DOHH2 (cell line): ENCODE data around the gene RBCK1.

Source experiments
- H3F3A ChIP-seq: fragments of 200-600 bp; sonication (generic), shearing (Covaris generic); 2 replicates; pipeline ENCODE4 v1.6.0; 2016; ENCODE audit warnings: antibody characterized with exemption, mild to moderate bottlenecking; ENCODE audit not compliant: control insufficient read depth, insufficient read depth
- H3K27ac ChIP-seq: fragments of 200-600 bp; sonication (generic); 2 replicates; pipeline ENCODE4 v1.5.1; 2014; ENCODE audit warnings: low read depth, mild to moderate bottlenecking, low read length, moderate library complexity
- H3K27me3 ChIP-seq: fragments of 200-600 bp; sonication (generic); 2 replicates; pipeline ENCODE4 v1.6.1; 2014; ENCODE audit warnings: mild to moderate bottlenecking, low read length, mixed read lengths; ENCODE audit not compliant: control insufficient read depth
- H3K36me3 ChIP-seq: fragments of 200-600 bp; sonication (generic); 2 replicates; pipeline ENCODE4 v1.6.1; 2014; ENCODE audit warnings: mild to moderate bottlenecking, low read length, moderate library complexity, mixed read lengths; ENCODE audit not compliant: control insufficient read depth
- H3K4me1 ChIP-seq: fragments of 200-600 bp; sonication (generic); 2 replicates; pipeline ENCODE4 v1.6.1; 2014; ENCODE audit warnings: mild to moderate bottlenecking, low read length, mixed read lengths; ENCODE audit not compliant: control insufficient read depth
- H3K4me2 ChIP-seq: fragments of 200-600 bp; sonication (generic); 2 replicates; pipeline ENCODE4 v1.6.0; 2014; ENCODE audit warnings: mild to moderate bottlenecking, low read length, moderate library complexity
- H3K4me3 ChIP-seq: fragments of 200-600 bp; sonication (generic); 2 replicates; pipeline ENCODE4 v1.5.1; 2014; ENCODE audit warnings: mild to moderate bottlenecking, low read length, mixed read lengths
- H3K79me2 ChIP-seq: fragments of 200-600 bp; sonication (generic); 2 replicates; pipeline ENCODE4 v1.6.1; 2014; ENCODE audit warnings: mild to moderate bottlenecking, low read length, mixed read lengths; ENCODE audit not compliant: control insufficient read depth
- H3K9me2 ChIP-seq: fragments of 200-600 bp; sonication (generic); replicated peaks from 2 replicates; pipeline ENCODE4 v1.6.1; 2014; ENCODE audit warnings: mild to moderate bottlenecking, low read length, mixed read lengths; ENCODE audit not compliant: control insufficient read depth
- H3K9me3 ChIP-seq: fragments of 200-600 bp; sonication (generic); 2 replicates; pipeline ENCODE4 v1.6.1; 2014; ENCODE audit warnings: antibody characterized with exemption, low read length, mixed read lengths; ENCODE audit not compliant: control insufficient read depth, insufficient read depth
- H4K20me1 ChIP-seq: fragments of 200-600 bp; sonication (generic); 2 replicates; pipeline ENCODE4 v1.6.0; 2014; ENCODE audit warnings: low read depth, mild to moderate bottlenecking, antibody characterized with exemption, low read length, moderate library complexity; ENCODE audit not compliant: control insufficient read depth, insufficient read depth
- CTCF ChIP-seq: fragments of 200-600 bp; sonication (generic); IDR thresholded peaks from one replicate; pipeline ENCODE4 v1.5.1; 2014; ENCODE audit warnings: antibody characterized with exemption, mild to moderate bottlenecking, low read depth, low read length; ENCODE audit not compliant: poor library complexity, severe bottlenecking
- EZH2phosphoT487 ChIP-seq: fragments of 200-600 bp; sonication (generic); IDR thresholded peaks from 2 replicates; pipeline ENCODE4 v1.6.1; 2017; ENCODE audit warnings: borderline replicate concordance, mild to moderate bottlenecking, antibody characterized with exemption, low read length, moderate library complexity, mixed read lengths

The RBCK1 gene

DNA sequence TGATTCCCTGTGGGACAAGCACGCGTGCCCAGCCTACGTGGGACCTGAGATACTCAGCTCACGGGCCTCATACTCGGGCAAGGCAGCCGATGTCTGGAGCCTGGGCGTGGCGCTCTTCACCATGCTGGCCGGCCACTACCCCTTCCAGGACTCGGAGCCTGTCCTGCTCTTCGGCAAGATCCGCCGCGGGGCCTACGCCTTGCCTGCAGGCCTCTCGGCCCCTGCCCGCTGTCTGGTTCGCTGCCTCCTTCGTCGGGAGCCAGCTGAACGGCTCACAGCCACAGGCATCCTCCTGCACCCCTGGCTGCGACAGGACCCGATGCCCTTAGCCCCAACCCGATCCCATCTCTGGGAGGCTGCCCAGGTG lies 11.9 kb upstream of the RBCK1 start:
- no peaks in the 10 kb centered on the region for H3K9me2 ChIP-seq
- H3K4me1 ChIP-seq: peaks cover 7% of the 10 kb centered on the region
- no peaks in the 10 kb centered on the region for H3K27me3 ChIP-seq
- H3K36me3 ChIP-seq: peaks cover 58% of the 10 kb centered on the region
- H3F3A ChIP-seq: no peaks in the 10 kb centered on the region
- no peak overlapping the region for H3K4me3 ChIP-seq
- H3K4me2 ChIP-seq: no peak overlapping the region
- no peak overlapping the region for H3K27ac ChIP-seq
- no peaks in the 10 kb centered on the region for H3K79me2 ChIP-seq
- H3K9me3 ChIP-seq: no peaks in the 10 kb centered on the region
- no peaks in the 10 kb centered on the region for H4K20me1 ChIP-seq
- no peak for TF ChIP-seq CTCF
- no peak for TF ChIP-seq EZH2phosphoT487

- H3K36me3 ChIP-seq: peaks cover 54% of the 10 kb centered on the region
Observed at GRCh38 chr20:396619-397431, 11.3 kb upstream of the RBCK1 start.

DNA sequence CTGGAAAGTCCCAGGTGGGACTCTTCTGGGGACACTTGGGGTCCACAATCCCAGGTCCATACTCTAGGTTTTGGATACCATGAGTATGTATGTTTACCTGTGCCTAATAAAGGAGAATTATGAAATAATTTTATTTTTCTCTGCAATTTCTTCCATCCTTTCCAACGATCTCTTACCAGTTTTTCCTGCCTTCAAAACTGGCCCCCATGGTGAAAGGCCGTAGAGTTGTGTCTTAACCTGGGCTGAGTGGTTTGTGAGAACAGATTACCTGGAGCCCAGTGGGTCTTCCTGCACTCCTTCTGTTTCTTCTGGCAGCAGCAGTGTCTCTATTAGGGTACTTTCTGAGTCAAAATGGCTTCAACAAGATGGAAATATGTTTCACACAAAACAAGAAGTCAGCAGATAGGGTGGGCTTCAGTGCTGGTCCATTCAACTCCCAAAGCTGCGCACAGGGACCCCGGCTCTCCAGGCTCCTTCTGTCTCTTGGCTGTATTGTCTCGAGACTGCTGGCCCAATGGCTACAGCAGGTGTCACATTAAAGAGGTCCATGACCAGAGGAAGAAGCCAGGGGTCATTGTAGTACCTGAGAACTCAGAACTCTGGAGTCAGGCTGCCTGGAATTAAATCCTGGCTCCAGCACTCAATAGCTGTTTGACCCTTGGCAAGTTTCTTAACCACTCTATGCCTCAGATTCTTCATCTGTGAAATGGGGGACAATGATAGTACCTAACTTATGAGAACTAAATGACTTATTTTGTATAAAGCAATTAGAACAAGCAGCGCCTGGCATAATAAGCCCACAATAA lies 10.5 kb upstream of the RBCK1 start:
- no peak overlapping the region for H3K4me2 ChIP-seq
- peaks cover 18% of the 10 kb centered on the region for H3K4me1 ChIP-seq
- H3K9me3 ChIP-seq: no peaks in the 10 kb centered on the region
- H3K4me3 ChIP-seq: no peak overlapping the region
- H4K20me1 ChIP-seq: no peaks in the 10 kb centered on the region
- no peak overlapping the region for H3K27ac ChIP-seq
- no peaks in the 10 kb centered on the region for H3K9me2 ChIP-seq
- TF ChIP-seq CTCF (no peak), EZH2phosphoT487 (no peak)
- H3F3A ChIP-seq: no peaks in the 10 kb centered on the region
- no peaks in the 10 kb centered on the region for H3K79me2 ChIP-seq
- H3K36me3 ChIP-seq: peaks cover 49% of the 10 kb centered on the region
- H3K27me3 ChIP-seq: no peaks in the 10 kb centered on the region

More at GRCh38 chr20:396619-397431, 11.3 kb upstream of the RBCK1 start:
- H3K27ac ChIP-seq: no peak overlapping the region
- H3K27me3 ChIP-seq: no peaks in the 10 kb centered on the region
- no peak overlapping the region for H3K4me2 ChIP-seq
- no peaks in the 10 kb centered on the region for H3F3A ChIP-seq
- H3K79me2 ChIP-seq: no peaks in the 10 kb centered on the region
- peaks cover 11% of the 10 kb centered on the region for H3K4me1 ChIP-seq
- H3K4me3 ChIP-seq: no peak overlapping the region
- H4K20me1 ChIP-seq: no peaks in the 10 kb centered on the region
- H3K9me3 ChIP-seq: no peaks in the 10 kb centered on the region
- no peaks in the 10 kb centered on the region for H3K9me2 ChIP-seq
- TF ChIP-seq EZH2phosphoT487 (no peak), CTCF (no peak)
